Ramos (cell line): Measurements from ENCODE around the gene GASK1A.
"Not testable (repeated sequence)": the region's sequence is repeated elsewhere in the genome, so short reads cannot be mapped to it uniquely, and the experiment has no call there.

Experiments used
- in situ Hi-C: fragments of 300-500 bp; cut with MboI; formaldehyde crosslinking; loops from one replicate; pipeline ENCODE4 v1.14.3; 2022; ENCODE audit warnings: low sequenced_read_pairs; ENCODE audit not compliant: unreplicated experiment

GASK1A gene

DNA sequence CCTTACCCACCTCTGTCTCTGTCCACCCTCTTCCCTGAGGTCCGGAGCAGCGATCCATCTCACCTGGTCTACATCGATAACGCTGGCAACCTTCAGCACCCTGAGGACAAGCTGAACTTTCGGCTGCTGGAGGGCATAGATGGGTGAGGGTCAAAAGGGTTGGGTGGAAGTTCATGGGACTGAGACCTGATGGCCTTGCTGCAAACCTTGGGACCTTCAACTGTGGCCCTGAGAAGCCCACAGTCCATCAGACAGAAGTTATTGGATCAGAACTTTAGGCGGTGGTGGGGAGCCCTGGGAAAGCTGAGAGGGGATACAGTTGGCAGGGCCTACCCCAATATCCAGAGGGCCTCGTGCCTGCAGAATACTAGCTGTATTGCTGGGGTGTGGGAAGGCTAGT lies 76.3 kb downstream of the GASK1A start:
- in situ Hi-C loops = no loop called here

DNA sequence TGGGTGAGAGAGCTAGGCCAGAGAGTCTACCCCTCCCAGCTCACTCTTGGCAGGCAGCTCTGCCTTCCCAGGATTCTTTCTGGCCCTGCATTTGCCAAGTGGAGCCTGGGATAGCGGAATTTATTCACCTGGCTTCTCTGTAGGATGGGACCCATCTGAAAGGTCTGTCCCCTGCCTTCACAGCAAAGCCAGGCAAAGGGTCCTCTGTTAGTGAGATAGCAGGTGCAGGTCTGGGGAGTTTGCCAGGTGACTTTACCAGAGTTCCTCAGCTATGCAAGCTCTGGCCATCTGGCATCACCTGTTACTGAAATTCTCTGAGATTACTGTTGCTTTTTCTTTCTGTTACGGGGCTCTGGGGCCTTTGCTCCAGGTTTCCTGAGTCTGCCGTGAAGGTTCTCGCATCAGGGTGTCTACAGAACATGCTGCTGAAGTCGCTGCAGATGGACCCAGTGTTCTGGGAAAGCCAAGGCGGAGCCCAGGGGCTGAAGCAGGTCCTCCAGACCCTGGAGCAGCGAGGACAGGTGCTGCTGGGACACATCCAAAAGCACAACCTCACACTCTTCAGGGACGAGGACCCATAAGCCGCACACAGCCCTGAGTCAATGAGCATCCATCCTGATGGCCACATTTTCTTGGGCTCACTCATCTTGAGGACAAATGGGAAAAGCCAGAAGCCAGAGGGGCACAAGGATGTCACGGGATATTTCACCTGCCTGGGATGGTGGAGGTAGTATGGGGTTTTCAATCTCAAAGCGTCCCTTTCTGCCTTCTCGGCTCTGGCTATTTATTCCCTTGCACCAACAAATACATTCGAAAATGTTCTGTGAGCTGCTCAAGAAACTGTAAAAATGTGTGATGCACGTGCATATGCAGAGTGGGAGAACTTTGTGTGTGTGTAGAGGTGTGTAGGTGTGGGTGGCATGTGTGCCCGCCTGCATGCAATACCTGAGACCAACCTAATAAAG lies 77.0 kb downstream of the GASK1A start:
- in situ Hi-C loops = no loop called here

DNA sequence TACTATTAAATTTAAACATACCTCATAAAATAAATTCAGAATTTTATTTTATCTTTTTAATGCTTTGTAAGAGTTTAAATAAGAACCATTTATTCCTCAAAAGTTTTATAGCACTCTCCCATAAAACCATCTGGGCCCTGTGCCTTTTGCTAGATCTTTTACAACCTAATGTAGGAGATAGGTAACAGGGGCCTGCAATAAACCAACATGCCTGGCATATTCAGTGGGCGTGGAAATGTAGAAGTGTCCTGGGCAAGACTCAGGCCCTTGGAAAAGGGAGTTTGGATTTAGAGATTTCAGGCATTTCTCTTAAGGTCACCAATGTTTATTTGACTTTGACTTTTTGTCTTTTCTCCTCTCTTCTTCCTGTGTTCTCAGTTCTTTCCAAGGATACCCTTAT lies 80.3 kb downstream of the GASK1A start:
- in situ Hi-C loops = no loop called here

DNA sequence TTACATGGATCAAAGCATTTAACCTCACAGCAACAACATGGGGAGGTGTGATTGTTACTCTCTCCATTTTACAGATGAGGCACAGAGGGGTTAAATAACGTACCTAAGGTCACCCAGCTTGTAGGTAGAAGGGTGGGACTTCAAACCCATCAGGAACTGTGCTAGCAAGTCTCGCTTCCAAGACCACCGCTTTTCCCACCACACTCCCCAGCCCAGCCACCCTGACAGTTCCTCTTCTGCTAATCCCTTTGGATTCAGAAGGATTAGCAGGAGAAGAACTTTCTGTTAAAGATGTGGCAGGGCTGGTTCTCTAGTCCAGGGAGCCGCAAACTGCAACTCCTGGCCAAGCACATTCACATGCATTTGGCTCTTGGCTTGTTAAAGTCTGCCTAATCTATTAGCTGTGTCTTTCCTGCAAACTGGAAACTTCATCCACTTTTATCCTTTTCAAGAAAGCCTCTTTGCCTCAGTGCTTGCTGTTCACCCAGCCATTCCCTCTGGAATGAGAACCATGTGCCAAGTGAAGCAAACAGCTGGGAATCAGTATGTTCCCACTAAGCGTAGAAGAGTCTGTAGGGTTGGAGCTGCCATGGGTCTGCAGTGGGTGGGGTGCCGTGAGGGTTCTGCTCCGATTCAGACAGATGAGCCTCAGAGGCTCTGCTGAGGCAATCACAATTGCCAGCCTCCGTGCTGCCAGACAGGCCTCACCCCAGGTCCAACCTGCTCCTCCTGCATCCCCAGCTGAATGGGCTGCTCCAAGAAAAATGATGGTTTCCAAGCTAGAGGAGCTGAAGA lies 82.2 kb downstream of the GASK1A start:
- in situ Hi-C loops = no loop called here

DNA sequence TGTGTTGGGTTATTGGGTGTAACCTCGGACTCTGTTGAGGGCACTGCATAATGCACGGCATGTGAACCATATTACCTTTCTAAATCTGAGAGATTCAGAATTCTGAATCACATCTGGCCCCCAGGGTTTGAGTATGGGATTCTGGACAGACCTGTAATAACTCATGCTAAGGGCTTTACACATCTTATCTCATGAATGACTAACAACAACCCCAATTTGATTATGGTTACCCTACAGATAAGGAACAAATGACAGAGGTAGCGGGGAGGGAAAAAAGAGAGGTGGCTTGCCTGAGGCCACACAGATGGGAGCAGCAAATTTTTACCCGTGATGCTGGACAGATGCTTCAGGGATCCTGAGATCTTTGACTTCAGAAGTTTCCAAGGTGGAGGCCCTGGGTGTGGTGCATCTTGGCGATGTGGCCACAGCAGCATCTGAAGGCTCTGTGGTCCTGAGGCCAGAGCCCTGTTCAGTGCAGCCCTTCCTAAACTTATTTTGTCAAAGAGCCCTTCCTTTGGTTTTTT lies 83.0 kb downstream of the GASK1A start:
- in situ Hi-C loops = no loop called here

DNA sequence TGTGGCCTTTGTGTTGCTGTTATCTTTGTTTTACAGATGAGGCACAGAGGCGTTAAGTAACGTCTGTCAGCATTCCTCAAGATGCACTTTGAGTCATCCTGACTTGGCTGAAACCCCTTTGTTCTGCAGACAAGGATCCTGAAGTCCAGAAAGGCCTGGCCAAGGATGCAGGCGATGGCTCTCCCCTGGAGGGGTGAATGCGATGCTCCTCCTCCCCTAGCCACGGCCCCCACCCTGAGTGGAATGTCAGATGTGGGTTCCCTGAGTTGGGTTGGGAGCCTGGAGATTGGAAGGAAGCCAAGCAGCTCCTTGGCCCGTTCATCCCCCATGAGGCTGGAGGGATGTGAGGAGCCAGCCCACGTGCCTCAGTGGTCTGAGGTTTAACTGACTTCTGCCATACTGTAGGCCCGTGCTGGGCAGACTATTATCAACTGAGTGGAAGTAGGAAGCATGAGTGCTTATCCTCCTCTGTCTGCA lies 83.5 kb downstream of the GASK1A start:
- in situ Hi-C loops = no loop called here

DNA sequence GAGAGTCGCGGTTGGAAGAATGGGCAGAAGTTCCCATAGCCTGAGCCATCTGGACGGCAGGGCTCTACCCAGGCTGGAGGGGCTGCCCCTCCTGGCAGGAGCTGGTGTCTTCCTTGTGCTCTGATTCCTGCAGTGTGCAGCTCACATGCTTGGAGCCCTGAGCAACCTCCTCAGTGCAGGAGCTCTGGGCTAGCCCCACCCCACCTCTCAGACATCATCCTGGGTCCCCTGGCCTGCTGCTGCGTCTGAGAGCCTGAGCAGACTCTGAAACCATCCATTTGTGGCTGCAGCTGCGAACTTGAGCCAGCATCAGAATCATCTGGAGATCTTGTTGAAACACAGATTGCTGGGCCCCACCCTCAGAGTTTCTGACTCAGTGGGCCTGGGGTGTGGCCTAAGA lies 84.0 kb downstream of the GASK1A start:
- in situ Hi-C loops = no loop called here

DNA sequence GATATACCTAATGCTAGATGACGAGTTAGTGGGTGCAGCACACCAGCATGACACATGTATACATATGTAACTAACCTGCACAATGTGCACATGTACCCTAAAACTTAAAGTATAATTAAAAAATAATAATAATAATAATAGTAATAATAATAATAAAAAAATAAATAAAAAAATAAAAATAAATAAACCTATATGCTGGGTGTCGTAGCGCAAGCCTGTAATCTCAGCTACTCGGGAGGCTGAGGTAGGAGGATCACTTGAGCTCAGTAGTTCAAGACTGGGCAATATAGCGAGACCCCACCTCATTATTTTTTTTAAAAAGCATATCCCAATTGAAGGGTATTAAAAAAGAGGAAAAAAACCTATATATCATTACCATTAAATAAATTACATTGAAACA lies 91.6 kb downstream of the GASK1A start:
- in situ Hi-C loops = not testable (repeated sequence)

DNA sequence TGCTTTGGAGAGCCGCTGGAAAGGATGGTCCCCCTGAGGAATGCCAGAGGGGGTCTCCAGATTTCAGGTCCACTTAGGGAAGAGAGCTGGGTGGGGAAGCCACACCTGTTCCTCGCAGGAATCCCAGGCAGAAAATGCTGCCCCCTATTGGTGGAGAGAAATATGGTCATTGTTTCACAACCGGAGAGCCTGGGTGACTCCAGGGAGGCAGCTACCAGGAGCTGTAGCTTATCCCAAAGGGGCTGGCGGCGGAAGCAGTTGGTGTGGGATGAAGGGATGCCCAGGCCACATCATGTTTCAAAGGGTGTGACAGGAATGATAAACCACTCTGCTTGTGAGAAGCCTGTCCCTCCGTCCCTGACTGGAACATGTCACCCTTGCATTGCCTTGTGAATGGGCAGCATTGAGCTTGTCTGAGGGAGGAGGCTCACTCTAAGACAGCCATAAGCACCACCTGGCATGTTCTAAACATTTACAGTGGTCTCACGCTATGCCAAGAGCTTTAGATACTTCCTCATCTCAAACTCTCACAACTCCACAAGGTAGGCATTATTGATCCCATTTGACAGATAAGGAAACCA lies 92.3 kb downstream of the GASK1A start:
- in situ Hi-C loops = no loop called here

DNA sequence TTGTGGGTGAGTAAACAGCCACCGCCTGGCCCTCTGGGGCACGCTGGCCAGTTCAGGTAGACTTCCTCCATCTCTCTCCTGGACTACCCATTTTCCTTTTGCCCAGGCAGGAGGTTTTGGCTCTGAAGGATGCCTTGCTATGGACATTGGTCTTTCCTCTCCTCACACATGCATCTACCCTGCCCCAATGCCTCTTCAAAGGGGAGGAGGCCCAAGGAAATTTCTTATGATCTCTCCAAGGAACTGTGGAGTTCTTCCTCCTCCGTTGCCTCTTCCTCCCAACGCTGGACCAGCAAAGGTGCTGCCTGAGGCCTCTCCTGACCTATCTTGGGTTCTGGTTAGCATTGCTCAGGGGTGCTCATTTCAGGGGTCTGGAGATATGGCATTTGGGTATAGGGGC lies 93.2 kb downstream of the GASK1A start:
- in situ Hi-C loops = no loop called here

DNA sequence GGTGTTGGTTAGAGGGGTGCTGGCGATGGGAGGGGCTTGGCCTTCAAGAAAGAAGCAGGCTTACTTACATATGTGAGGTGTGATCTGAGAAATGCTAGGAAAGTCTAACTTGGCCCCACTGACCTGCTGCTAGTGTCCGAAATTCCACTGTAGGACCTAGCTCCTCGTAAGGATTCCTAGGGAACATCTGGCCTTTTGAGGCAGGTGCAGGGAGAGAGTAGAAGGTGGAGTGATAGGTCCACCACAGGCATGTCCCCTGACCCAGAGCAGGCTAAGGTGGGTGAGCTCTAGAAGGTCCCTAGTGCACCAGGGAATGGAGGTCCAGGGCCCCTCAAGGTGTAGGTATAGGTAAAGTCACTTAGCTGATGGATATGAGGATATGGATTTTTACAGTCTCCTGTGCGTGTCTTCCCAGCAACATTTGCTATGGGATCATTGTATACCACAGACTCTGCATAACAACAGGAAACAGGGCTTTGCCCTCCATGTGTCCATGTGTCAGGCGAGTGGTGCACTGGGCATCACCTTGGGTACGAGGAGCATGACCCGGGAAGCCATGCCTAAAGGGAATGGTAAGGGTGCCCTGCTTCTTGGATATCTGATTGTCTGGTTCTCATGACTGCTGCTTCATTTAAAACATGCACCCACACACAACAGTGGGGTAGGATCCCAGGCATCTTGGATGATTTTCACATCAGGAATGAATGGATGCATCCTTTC lies 94.2 kb downstream of the GASK1A start:
- in situ Hi-C loops = no loop called here

DNA sequence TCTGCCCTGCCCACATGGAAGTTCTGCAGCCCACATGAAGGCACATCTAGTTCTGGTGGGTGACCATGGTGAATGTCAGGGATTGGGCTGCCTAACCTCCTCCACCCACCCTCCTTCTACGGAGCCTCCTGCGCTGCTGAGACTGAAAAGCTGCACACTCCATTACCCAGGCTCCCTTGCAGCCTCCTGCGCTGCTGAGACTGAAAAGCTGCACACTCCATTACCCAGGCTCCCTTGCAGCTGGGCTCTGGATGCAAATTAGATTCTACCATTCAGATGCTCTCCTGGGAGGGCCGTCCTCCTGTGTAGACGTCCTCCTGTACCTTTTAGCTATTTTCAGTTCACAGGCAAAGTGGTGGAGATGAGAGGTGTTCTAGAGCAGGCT lies 94.7 kb downstream of the GASK1A start:
- in situ Hi-C loops = no loop called here

DNA sequence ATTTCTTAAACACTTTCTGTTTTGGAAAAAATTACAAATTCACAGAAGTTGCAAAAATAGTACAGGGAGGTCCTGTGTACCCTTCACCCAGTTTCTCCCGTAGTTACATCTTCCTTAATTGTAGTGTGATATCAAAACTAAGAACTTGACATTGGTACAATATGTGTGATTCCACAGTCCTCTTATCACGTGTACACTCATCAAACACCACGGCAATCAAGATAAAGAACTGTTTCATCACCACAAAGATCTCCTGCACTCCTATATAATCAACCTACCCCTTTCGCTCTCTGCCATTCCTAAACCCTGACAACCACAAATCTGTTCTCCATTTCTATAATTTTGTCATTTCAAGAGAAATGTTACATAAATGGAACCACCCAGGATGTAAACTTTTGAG lies 95.4 kb downstream of the GASK1A start:
- in situ Hi-C loops = no loop called here

DNA sequence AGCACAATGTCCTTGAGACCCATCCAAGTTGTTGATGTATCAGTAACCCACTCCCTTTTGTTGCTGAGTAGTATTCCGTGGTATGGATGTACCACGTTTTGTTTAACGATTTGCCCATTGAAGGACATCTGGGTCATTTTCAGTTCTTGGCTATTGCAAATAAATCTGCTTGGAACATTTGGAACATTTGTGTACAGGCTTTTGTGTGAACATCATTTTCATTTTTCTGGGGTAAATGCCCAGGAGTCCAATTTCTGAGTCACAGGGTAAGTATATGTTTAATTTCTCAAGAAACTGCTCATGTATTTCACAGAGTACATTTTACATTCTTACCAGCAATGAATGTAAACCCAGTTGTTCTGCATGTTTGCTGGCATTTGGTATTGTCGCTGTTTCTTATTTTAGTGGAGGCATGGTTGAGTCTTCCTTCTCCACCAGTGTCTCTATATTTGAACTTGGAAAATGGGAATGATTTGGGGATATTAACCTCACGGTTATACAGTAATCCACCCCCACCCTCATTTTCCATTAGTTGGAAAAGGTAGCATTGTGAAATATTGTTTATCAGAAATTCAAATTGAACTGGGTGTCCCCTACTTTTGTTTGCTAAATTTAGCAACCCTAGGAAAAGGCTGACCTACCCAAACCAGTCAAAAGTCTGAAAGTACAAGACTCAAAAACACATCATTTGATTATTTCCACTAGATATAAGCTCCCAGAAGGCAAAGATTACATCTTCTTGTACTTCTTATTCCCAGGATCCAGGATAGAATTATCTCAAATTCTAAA lies 96.0 kb downstream of the GASK1A start:
- in situ Hi-C loops = no loop called here

DNA sequence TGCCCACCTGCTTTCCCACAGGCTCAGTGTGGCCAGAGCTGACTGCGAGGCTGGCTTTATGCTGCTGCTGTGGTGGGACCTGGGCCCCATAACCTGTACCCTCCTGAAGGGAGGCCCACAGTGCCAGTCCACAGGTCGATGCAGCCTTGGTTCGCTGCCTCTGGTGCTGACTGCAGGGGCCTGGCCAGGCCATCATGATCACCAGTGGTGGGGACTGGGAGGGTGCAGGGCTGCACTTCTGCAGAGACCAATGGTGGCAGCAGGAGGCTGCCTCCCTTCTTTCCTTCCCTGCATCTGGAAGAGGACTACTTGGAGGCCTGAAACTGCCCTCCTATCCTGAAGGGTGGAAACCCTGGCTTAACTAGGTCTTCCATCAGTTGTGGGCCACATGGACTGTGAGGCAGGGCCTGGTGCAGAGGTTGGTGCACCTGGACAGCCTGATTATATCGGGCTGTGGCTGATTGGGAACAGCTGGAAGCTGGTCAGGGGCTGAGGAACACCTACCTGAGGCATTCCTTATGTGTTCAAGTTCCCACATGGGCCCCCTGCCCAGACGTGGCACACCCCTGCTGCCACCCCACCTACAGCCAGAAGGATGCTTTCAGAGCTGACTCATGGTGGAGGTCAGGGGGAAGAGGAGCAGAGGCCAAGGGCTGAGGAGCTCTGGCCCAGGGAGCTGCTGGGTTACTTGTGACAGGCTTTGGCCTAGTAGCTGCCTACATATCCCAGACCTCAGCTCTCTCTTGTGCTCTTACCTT lies 97.0 kb downstream of the GASK1A start:
- in situ Hi-C loops = no loop called here

DNA sequence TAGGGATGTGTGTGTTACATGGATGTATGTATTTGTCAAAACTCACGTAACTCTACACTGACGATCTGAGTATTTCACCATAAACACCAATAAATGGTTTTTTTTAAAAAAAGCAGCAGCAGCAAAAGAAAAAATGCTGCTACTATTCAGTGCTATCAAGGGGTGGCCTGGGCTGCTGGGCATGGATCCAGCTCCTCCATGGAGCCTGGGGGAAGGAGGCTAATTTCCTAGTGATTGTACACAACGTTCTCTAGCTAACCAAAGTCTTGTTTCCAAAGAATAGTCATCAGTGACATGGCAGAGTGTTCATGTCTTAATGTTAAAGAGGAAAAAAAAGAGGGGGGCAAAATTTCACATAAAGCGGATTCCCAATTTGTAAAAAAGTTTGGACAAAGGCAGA lies 97.7 kb downstream of the GASK1A start:
- in situ Hi-C loops = no loop called here

DNA sequence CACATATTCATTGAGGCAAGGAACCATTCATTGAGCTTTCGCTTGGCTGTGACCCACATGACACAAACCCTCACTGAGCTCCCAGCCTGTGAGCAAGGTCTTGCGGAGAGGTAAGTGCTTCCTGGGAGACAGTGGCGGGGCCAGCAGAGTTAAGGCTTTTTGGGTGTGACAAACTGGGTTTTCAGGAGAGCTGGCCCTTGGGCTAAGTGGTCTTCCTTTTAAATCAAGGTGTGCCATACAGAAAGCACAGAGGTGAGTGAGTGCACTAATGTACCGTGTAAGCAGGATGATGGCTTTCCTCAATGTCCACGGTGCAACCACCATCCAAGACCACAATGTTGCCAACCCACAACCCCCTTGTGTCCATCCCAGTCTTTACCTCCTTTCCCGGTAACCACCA lies 98.2 kb downstream of the GASK1A start:
- in situ Hi-C loops = no loop called here

DNA sequence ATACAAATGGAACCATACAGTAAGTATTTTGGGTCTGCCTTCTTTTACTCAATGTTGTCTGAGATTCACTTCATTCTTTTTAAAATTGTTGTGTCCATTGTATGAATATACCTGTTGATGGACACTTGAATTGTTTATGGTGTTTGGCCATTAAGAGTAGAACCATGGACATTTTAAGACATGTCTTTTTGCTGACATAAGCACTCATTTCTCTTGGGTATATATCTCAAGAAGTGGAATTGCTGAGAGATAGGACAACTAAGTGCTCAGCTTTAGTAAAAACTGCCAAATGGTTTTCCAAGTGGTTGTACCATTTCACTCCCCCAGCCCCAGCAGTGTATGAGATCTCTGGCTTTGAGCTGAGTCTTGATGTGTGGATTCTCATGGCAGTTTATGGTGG lies 98.6 kb downstream of the GASK1A start:
- in situ Hi-C loops = no loop called here
